Measurements from ENCODE around the gene UBE2G2. TPM values are rescaled to one million over a fixed set of nuclear protein-coding genes. Genes with fewer than 3 reads are reported as not detected.

The UBE2G2 gene
- total RNA-seq, 3 donors from 2014 or later = 84.8 to 128 (median 99.2) TPM

DNA sequence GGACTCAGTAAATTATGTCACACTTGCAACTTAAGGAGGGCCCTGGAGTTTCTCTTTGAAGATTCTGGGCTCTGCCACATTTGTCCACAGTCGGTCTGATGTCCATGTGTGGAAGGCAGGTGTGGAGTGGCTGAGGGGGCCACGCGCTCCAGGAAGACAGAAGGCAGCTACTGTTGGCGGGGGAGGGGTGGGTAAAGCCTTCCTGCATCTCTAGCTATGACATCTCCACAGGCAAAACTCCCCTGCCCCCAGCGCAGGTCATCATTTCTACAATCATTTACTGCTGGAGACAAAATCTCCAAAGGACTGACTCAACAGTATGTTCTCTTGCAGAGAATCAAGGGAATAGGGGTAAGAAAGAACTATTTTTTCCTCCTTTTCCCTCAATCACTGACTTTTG is 78.9 kb downstream of the UBE2G2 start:
- H3K9me3 ChIP-seq = no peaks in the 10 kb centered on the region
- H3K4me3 ChIP-seq = no peak overlapping the region
- H3K36me3 ChIP-seq = no peaks in the 10 kb centered on the region
- TF ChIP-seq POLR2A (IDR thresholded peaks at IDR 0.05) (no peak), CTCF (IDR thresholded peaks at IDR 0.05) (no peak), POLR2AphosphoS5 (IDR thresholded peaks at IDR 0.05) (no peak)
- no peak for DNase-seq (ENCODE audit: low spot score in 2 of 2)
- no peaks in the 10 kb centered on the region for H3K4me1 ChIP-seq
- intact Hi-C loops (cut with DNase I; ENCODE audit: low total_unique reads) = no loop called here
- H3K27me3 ChIP-seq = peaks cover 4 to 55% of the 10 kb centered on the region in 2 donors
- H3K27ac ChIP-seq = no peak overlapping the region

DNA sequence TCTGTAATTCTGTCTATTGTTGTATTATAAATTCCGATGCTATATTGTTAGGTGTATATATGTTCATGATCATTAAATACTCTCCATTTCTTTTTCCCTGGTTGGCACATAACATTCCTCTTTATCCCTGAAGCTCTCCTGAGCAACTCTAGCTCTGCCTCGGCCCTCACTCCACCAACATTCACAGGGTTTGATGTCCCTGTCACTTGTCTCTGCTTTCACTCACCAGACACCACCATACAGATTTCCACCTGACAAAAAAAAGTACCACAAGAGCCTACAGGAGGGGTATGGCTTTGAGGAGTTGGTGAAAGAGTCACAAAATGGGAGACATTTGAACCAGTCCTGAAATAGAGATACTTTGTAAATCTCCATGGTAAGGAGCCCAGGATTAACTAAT is 81.5 kb downstream of the UBE2G2 start:
- Histone ChIP-seq H3K9me3 (no peaks in the 10 kb centered on the region), H3K4me3 (no peak overlapping the region), H3K4me1 (no peaks in the 10 kb centered on the region), H3K27me3 (peaks cover 0 to 32% of the 10 kb centered on the region in 2 donors), H3K27ac (no peak overlapping the region), H3K36me3 (no peaks in the 10 kb centered on the region)
- intact Hi-C loops (cut with DNase I; ENCODE audit: low total_unique reads) = no loop called here
- no peak for DNase-seq (ENCODE audit: low spot score in 2 of 2)
- TF ChIP-seq POLR2AphosphoS5 (IDR thresholded peaks at IDR 0.05) (no peak), CTCF (IDR thresholded peaks at IDR 0.05) (no peak), POLR2A (IDR thresholded peaks at IDR 0.05) (no peak)

Other genes with a start within 250 kb of the UBE2G2 start
- not detected for gene KRTAP10-3, start 243.0 kb downstream of the UBE2G2 start, total RNA-seq
- gene KRTAP10-4, start 228.1 kb downstream of the UBE2G2 start, total RNA-seq = not detected
- gene KRTAP10-5, start 221.2 kb downstream of the UBE2G2 start, total RNA-seq = not detected
- gene KRTAP10-6, start 209.3 kb downstream of the UBE2G2 start, total RNA-seq = not detected
- gene KRTAP10-7, start 201.2 kb downstream of the UBE2G2 start, total RNA-seq = not detected
- gene KRTAP10-8, start 189.7 kb downstream of the UBE2G2 start, total RNA-seq = not detected
- gene KRTAP10-9, start 174.7 kb downstream of the UBE2G2 start, total RNA-seq = not detected
- not detected for gene KRTAP10-10, start 164.5 kb downstream of the UBE2G2 start, total RNA-seq
- not detected for gene KRTAP10-11, start 155.4 kb downstream of the UBE2G2 start, total RNA-seq
- not detected for gene KRTAP12-4, start 147.2 kb downstream of the UBE2G2 start, total RNA-seq
- gene KRTAP12-3, start 143.9 kb downstream of the UBE2G2 start, total RNA-seq = not detected
- not detected for gene KRTAP12-2, start 134.9 kb downstream of the UBE2G2 start, total RNA-seq
- not detected for gene KRTAP12-1, start 119.7 kb downstream of the UBE2G2 start, total RNA-seq
- gene KRTAP10-12, start 104.6 kb downstream of the UBE2G2 start, total RNA-seq = not detected
- under 1 TPM in 1 of 3 donors, not detected in 2; 0.15 TPM for gene TSPEAR, start 90.2 kb downstream of the UBE2G2 start, total RNA-seq
- 10 to 100 TPM; 64.2 to 64.8 (median 64.4) TPM for gene SUMO3, start 16.2 kb upstream of the UBE2G2 start, total RNA-seq
- gene PTTG1IP, start 71.9 kb upstream of the UBE2G2 start, total RNA-seq = 100 to 1,000 TPM; 187 to 351 (median 272) TPM
- 100 to 1,000 TPM in 1 of 3 donors, 10 to 100 TPM in 2; 19.7 to 242 (median 92.8) TPM for gene ITGB2, start 119.1 kb upstream of the UBE2G2 start, total RNA-seq
- 10 to 100 TPM; 15.8 to 17.7 (median 17.0) TPM for gene SLX9, start 138.2 kb upstream of the UBE2G2 start, total RNA-seq

Measured in breast epithelium (tissue), 4 donors.